ENCODE results near the gene DUSP28.

DUSP28 gene

DNA sequence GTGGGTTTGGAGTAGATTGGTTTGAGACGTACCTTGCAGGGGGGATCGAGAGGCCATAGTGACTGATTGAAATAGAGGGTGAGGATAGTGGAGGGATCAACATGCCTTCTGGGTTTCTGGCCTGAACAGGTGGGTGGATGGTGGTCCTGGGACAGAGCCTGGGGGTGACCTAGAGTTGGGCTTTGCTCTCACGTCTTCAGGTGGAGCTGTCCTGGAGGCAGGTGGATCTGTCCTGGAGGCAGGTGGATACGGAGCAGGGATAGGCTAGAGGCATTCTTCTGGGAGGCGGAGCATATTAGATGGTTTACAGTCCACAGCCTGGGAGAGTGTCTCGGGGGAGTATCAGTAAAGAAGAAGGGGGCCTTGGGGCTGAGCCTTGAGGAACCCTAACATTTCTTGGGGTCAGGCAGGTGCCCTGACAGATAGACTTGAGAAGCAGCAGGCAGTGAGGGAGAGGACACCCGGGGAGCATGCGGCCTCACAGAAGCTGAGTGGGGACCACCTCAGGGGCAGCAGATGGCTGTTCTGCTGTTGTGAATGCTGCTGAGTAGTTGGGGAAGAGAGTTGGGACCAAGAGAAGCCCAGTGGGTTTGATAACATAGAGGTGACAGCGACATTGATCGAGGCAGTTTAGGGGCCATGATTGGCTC, 28.0 kb downstream of the DUSP28 start:
- no peak for DNase-seq

GRCh38 chr2:240588669-240589068, 28.5 kb downstream of the DUSP28 start:
- no peak for DNase-seq

GRCh38 chr2:240589375-240589774, 29.2 kb downstream of the DUSP28 start:
- no peak for DNase-seq

DNA sequence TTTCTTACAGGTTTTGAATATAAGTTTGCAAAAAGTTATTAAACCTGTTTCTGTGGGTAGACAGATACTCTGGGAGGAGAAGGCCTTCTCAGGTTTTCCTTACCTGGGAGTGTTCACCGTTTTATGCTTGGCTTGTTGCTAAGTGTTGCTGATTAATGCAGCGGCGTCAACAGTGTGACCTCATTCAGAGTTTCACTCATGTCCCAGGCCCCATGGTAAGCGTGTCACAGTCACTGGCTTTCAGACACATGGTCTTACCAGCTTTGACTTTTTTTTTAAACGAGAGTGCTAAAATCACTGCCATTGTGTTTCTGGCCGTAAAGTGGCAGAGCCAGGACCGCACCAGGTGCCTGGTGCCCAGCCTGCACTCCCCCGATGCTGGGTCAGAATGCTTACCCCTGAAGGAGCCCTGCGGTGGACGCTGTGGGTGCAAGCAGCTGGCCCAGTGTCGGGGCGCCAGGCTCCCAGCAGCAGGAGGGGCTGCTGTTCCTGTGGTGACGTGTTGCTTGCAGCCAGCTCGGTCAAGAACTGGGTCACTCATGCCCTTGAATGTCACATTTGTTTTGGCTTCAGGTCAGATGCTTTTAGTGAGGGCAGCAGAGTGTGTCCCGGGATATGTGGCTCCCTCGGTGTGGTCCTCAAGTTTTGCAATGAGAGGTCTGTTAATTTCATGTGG, 29.8 kb downstream of the DUSP28 start:
- DNase-seq, result no peak

GRCh38 chr2:240590681-240591111, 30.5 kb downstream of the DUSP28 start:
- DNase-seq, result no peak

DNA sequence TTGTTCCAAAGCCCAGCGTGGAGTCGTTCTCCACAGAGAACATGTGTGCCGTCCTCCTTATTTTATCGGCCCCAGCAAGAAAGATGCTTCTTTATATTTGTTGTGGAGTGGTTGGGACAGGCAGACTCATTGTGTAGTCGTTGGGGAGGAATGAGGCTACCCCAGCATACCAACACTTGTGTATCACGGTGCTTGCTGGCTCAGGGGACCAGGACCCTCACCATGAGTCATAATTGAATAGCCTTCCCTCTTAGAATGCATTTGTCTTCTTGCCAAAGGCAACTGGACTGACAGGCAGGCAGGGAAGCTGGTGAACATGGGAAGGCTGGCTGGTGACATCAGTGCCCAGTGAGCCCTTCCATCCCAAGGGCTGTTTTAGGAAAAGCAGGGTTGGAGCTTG, 31.1 kb downstream of the DUSP28 start:
- DNase-seq, result no peak

DNA sequence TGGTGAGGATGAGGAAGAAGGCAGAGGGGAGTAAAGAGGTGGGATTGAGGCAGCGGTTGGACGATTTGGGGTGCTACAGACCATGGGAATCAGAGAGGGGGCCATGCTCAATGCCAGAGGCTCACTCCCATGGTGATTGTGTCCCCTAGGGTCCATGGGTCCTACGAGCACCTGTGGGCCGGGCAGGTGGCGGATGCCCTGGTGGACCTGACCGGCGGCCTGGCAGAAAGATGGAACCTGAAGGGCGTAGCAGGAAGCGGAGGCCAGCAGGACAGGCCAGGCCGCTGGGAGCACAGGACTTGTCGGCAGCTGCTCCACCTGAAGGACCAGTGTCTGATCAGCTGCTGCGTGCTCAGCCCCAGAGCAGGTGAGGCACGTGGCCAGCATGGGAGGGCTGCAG, 31.6 kb downstream of the DUSP28 start:
- DNase-seq, result no peak

- no peak for DNase-seq
Observed at GRCh38 chr2:240593026-240593702, 33.0 kb downstream of the DUSP28 start.

DNA sequence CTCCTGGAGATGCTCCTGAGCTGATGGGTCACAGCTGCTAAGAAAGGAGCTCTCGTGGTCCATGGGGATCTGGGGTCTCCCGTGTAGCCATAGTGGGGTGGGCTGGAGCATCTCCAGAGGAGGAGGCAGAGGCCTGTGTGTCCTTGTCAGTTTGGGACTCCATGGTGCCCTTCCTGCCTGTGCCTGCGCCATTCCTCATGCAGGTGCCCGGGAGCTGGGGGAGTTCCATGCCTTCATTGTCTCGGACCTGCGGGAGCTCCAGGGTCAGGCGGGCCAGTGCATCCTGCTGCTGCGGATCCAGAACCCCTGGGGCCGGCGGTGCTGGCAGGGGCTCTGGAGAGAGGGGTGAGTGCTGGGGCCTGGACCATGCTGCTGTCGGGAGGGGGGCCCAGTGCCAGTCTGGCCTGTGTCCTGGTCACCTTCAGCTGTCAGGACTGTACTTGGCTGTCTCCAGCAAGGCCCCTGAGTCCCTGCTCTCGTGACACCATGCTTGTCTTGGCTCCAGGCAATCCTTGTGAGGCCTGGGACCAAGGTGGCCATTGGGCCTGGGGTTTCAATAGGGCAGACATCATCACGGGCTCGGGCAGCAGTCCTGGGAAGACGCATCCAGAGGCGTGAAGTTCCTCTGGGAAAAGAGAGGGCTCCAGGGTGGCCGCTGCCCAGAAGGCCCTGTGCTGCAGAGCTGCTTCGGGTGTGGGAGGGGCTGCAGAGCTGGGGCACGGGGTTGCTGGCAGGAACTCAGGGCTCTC, 33.7 kb downstream of the DUSP28 start:
- DNase-seq, result no peak

DNA sequence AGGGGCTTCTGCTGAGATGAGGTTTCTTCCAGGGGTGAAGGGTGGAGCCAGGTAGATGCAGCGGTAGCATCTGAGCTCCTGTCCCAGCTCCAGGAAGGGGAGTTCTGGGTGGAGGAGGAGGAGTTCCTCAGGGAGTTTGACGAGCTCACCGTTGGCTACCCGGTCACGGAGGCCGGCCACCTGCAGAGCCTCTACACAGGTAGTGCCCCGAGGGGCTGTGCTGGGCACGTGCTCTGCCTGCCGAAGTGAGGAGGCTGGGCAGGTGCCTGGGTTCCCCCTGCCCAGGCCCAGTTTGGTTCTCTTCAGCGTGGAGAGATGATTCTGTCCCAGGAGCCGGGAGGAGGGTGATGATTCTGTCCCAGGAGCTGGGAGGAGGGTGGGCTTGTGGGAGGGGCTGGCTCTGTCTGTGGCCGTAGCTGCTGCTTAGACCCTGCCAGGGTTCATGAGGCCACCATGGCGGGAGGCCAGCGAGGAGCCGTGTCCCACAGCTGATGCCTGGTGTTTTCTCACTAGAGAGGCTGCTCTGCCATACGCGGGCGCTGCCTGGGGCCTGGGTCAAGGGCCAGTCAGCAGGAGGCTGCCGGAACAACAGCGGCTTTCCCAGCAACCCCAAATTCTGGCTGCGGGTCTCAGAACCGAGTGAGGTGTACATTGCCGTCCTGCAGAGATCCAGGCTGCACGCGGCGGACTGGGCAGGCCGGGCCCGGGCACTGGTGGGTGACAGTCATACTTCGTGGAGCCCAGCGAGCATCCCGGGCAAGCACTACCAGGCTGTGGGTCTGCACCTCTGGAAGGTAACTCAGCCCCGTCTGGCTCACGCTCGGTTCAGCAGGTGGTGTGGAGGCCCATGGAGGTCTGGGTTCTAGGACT, 34.6 kb downstream of the DUSP28 start:
- DNase-seq, result peak; percentile 5

DNA sequence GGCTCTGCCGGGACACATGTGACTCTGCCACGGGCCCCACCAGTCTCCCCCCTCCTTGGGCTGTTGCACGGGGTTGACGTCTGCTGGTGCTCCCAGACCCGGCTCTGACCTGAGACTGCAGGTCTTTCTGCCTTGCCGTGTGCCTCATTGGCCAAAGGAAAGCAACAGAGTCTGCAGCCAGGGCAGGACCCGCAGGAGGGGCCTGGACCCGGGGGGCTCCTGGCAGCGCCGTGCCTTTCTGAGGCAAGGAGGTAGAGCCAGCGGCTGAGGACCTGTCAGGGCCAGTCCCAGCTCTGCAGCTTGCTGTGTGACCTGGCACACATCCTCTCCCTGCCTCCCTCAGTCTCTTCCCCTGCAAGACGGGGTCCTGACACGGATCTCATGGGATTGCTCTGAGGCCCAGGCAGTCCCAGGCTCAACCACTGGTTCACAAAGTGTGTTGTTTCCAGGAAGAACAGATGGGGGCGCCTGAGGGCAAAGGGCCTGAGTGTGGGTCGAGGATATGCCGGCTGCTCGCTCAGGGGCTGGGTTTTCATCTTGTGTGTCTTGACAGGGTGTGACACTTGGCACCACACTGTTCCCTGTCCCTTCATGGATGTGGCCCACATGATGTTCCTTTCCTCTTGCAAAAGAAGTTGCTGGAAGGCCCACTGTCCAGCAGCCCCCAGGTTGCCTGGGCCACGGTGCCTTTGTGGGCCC, 35.4 kb downstream of the DUSP28 start:
- DNase-seq, result peak; percentile 7

- DNase-seq, result no peak
Observed at GRCh38 chr2:240596080-240596460, 35.9 kb downstream of the DUSP28 start.

- no peak for DNase-seq
Observed at GRCh38 chr2:240596491-240596931, 36.4 kb downstream of the DUSP28 start.

GRCh38 chr2:240597054-240597418, 36.9 kb downstream of the DUSP28 start:
- no peak for DNase-seq

GRCh38 chr2:240597419-240598181, 37.4 kb downstream of the DUSP28 start:
- no peak for DNase-seq

- DNase-seq, result no peak
Observed at GRCh38 chr2:240598311-240598911, 38.3 kb downstream of the DUSP28 start.

GRCh38 chr2:240599141-240599583, 39.0 kb downstream of the DUSP28 start:
- no peak for DNase-seq

DNA sequence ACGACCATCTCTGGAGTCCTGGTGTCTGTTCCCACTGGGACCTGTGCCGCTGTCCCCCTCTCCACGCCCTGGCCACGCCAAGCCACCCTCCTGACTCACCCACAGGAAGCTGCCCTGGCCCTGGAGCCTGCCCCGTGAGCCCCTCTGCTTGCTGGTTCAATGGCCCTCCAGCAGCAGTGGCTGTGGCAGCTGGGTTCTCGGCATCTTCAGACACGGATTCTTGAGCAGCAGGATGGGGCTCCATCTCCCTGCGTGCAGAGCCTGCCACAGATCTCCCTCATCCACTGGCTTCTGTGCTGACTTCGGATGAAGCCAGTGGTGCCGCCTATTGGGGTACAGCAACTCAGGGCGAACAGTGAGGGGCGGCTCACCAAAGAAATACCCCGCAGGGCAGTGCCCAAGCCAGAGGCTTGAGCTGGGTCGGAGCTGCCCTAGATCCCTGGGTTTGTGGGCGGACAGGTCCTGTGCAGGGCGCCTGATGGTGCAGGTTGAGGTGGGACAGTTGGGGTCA, 40.3 kb downstream of the DUSP28 start:
- no peak for DNase-seq

- DNase-seq, result no peak
Observed at GRCh38 chr2:240601061-240601830, 41.1 kb downstream of the DUSP28 start.

- DNase-seq, result no peak
Observed at GRCh38 chr2:240601831-240602160, 41.6 kb downstream of the DUSP28 start.
